Ureter (tissue), 1 donor: ENCODE data around the gene RASGRP3. TPM values are rescaled to one million over a fixed set of nuclear protein-coding genes. Genes with fewer than 3 reads are reported as not detected.
"Not testable (repeated sequence)": the region's sequence is repeated elsewhere in the genome, so short reads cannot be mapped to it uniquely, and the experiment has no call there.

Source experiments
- DNase-seq: peaks from one replicate; pipeline ENCODE4 v3.0.0-alpha.2; 2020; ENCODE audit warnings: low spot score
- total RNA-seq: library from RNA; stranded (reverse); gene quantifications from one replicate; pipeline ENCODE4 v1.2.4, GENCODE V29; 2023
- donor health status: DM: yes; HTN: yes; CAD: no.

The RASGRP3 gene
- total RNA-seq, 1 donor from 2014 or later, result 9.9 TPM

- no peak for DNase-seq
Observed at GRCh38 chr2:33457556-33458247, 18.7 kb upstream of the RASGRP3 start.

GRCh38 chr2:33458248-33458819, 18.1 kb upstream of the RASGRP3 start:
- no peak for DNase-seq

DNA sequence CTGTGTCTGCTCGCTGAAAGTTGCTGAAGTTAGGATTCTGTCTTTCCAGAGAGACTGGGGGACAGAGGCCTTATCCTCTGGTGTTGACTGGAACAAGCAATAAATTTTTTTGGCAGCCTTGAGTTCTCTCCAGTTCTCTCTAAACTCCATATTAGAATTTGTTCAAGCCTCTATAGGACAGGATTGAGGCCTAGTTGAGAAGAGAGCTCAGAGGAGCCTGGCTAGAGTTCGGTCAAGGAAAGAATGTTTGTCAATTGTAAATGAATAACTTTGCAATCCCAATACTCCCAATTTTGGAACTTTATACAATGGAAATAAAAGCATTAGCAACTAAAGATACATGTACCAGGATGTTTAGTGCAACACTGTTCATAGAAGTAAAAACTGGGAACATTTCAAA, 16.7 kb upstream of the RASGRP3 start:
- DNase-seq, result no peak

GRCh38 chr2:33462512-33462911, 13.9 kb upstream of the RASGRP3 start:
- not testable (repeated sequence) for DNase-seq

- no peak for DNase-seq
Observed at GRCh38 chr2:33467413-33467812, 9.0 kb upstream of the RASGRP3 start.

- DNase-seq, result no peak
Observed at GRCh38 chr2:33469238-33469637, 7.2 kb upstream of the RASGRP3 start.

DNA sequence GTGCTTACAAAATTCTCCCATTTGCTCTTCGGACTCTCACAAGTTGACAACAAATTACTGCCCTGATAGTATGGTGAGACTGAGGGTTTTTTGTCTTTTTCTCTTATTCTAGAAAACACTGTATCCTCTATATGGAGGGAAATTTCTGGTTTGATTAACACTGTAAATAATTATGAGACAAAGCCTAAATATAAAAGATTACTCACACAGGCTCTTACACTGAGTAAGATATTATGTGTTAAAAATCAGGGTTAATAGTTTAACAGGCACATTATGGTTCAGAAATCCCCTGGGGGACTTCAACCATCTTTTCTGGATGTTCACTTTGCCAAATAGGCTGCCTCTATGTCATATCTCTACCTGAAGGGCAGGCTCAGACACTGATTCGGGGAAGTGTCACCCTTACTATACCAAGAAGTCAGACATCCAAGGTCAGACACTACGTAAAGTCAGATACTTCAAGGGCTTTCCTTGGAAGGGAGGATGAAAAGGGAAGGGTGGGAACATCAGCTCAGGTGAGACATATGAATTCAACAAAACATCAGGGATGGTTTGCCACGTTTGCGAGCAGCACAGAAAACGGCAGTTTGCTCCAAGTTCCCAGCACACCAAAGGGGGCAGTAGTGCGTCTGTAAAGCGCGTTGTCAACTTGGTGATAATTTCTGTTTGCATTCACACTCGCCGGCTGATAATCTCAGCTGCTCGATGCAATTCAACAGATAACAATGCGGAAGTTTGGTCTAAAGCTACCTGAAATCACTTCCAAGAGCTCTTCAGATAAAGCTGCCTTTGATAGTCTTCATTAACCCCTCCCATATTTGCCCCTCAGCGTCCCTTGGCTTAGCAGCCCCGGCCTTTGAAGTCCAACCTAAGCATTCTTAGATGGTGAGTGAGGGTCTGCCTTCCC, 972 bp upstream of the RASGRP3 start:
- peak; percentile 83 for DNase-seq

DNA sequence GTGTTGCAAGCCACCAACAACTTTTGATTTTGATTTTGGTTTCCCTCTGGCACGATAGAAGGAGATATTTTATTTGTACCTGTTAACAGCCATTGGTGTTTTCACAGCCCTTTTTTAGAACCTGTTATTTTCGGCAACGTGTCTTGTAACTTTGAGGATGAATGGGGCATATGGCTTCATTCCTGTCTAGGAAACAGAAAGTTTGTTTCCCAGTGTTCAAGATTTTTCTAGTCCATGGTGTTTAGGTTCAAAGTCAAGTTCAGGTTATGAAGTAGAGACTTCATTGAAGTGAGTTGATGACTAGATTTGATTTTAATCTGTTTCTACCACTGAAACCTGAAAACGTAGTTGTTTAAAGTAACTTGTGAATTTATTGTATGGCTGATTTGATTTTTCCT, 343 bp downstream of the RASGRP3 start:
- no peak for DNase-seq

- DNase-seq, result no peak
Observed at GRCh38 chr2:33477473-33478468, 1.3 kb downstream of the RASGRP3 start.

- DNase-seq, result no peak
Observed at GRCh38 chr2:33478968-33479731, 2.7 kb downstream of the RASGRP3 start.

GRCh38 chr2:33482518-33482917, 6.1 kb downstream of the RASGRP3 start:
- DNase-seq, result no peak

DNA sequence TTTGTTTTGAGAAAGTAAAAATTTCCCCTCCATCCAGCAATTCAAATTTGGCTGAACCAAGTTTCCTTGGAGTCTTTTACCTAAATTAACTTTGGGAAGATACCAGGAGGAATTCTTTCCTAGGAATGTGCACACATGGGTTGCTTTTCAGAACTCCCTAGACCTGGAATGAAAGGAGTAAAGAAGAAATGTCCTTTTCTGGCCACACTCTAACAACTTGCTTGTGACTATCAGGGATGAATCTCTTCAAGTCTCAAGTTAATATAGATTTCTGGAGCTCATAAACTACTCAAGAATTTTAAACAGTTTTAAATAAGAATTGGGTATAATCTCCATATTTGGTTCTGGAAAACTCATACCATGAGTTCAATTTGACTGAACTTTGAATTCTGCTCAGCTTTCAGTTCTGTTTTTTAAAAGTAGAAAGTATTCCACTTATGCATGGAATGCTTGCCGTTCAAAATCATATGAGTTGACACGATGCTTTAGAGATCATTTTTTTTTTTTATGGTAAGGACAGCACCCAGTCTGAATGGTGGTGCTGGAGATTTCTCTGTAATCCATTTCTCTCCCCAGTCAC, 7.7 kb downstream of the RASGRP3 start:
- DNase-seq, result no peak

DNA sequence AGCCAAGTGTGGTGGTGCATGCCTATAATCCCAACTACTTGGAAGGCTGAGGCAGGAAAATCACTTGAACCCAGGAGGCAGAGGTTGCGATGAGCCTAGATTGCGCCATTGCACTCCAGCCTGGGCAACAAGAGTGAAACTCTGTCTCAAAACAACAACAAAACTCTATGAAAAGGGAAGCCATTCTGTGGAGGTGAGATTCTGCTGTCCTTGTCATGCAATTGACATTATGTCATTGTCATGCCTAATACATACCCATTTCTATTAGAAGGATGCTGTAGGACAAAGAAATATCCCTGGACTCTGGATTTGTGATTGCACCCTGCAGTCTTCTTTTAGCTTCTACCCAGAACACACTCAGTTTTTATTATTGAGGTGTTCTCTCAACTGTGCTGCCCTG, 8.6 kb downstream of the RASGRP3 start:
- DNase-seq, result no peak

- DNase-seq, result no peak
Observed at GRCh38 chr2:33486544-33486943, 10.1 kb downstream of the RASGRP3 start.

- DNase-seq, result no peak
Observed at GRCh38 chr2:33488178-33488690, 11.8 kb downstream of the RASGRP3 start.

GRCh38 chr2:33488715-33489540, 12.5 kb downstream of the RASGRP3 start:
- DNase-seq, result no peak

DNA sequence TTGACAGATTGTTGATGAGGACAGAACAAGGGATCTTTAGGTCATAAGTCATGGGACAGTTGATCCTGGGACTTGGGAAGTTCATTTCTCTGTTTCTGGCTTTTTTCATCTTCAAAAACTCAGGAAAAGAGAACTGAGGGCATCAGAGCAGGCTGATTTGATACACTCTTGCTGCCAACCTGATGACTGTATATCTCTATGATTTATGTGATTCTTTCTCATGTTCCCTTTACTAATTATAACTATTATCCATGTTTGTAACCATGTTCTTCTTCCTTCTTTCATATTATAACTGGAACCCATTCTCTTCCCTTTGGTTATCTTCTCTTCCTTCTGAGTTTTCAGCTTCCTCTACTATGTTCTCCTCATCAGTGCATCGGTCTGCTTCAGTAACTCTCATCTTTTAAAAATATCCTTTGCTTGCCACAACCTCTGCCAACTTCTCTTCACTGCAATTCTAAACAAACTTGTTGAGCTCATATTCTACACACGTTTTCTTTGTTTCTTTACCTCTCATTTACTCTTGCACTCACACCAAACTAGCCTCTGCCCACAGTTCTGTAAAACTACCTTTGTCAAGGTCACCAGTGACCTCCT, 13.5 kb downstream of the RASGRP3 start:
- no peak for DNase-seq

GRCh38 chr2:33491441-33492084, 15.1 kb downstream of the RASGRP3 start:
- DNase-seq, result no peak
